Activated effector memory CD4-positive, alpha-beta T cell treated with anti-CD3 and anti-CD28 coated beads, Interleukin-2, amount 50 U/mL, for 16 hours (primary cell): ENCODE results near the gene TCF7L1.
"Not testable (repeated sequence)": the region's sequence is repeated elsewhere in the genome, so short reads cannot be mapped to it uniquely, and the experiment has no call there.

Experiments used
- DNase-seq: peaks from one replicate; pipeline ENCODE4 v3.0.0-alpha.2; 2020

TCF7L1 gene

DNA sequence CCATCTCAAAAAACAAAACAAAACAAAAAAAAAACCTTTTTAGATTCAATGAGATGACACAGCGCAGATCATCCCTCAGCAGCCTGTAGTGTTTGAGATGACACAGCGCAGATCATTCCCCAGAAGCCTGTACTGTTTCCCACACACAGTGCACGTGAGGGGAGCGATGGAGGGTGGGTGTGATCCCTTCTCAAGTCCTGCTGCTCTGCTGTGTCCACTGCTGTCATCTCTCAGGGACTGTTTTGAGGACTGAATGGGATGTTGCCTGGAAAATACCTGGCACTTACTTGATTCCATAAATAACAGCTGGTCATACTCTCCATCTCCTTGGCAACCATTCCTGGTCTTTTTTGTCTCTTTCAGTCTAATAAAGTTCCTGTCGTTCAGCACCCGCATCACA lies 168.9 kb downstream of the TCF7L1 start:
- DNase-seq: no peak

DNA sequence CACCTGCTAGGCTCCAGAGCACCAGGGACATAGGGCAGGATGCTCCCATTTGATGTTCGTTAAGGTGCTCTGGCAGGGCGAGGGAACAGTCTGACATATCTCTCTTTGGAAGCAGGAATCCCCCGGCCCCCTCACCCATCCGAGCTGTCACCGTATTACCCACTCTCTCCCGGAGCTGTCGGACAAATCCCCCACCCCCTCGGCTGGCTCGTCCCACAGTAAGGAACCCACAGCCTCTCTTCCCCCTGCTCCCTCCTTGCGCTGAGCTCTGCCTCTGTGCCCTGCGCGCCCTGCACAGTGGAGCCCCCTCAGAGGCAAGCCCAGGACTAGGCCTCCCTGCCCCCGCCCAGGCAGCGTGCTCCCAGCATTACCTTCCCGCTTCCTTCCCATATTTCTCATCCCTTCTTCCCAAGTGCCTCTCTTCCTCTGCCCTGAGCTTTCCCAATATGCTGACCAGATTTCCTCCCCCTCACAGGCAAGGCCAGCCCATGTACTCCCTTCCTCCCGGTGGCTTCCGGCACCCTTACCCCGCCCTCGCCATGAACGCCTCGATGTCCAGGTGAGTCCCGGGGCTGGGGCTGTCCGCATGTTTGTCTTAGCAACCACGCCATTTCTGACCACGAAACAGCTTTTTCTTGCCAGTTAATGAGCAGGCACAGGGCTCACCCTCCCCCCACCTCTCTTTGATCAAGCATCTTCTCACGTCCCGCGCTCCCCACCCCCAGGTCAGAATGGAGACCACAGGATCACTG lies 170.8 kb downstream of the TCF7L1 start:
- no peak for DNase-seq

DNA sequence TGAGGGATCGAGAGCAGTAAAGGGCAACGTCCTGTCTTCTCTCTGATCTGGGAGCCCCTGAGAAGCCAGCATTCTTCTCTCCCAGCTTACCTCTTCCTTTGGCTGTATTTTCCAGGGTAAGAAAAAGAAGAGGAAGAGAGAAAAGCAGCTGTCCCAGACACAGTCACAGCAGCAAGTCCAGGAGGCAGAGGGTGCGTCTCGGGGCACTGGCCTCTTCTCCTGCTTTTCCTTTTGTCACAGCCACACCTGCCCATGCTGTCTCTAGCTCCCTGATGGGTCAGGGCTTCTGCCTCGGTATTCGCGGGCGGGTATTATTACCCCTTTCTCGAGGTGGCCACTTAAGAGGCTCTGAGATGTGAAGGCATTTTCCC lies 174.3 kb downstream of the TCF7L1 start:
- DNase-seq: no peak

DNA sequence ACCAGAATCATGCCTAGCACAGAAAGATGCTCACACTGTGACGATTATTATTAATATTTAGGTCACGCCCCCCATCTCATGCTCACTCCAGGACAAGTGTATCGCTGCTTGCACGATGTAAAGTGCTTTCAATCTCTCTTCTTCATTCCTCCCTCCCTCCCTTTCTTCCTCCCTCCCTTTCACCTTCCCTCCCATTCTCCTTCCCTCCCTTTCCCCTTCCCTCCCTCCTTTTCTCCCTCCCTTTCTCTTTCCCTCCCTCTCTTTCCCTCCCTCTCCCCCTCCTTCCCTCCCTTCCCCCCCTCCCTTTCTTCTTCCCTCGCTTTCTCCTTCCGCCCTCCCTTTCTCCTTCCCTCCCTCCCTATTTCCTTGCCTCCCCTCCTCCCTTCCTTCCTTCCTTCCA lies 175.0 kb downstream of the TCF7L1 start:
- DNase-seq: no peak

DNA sequence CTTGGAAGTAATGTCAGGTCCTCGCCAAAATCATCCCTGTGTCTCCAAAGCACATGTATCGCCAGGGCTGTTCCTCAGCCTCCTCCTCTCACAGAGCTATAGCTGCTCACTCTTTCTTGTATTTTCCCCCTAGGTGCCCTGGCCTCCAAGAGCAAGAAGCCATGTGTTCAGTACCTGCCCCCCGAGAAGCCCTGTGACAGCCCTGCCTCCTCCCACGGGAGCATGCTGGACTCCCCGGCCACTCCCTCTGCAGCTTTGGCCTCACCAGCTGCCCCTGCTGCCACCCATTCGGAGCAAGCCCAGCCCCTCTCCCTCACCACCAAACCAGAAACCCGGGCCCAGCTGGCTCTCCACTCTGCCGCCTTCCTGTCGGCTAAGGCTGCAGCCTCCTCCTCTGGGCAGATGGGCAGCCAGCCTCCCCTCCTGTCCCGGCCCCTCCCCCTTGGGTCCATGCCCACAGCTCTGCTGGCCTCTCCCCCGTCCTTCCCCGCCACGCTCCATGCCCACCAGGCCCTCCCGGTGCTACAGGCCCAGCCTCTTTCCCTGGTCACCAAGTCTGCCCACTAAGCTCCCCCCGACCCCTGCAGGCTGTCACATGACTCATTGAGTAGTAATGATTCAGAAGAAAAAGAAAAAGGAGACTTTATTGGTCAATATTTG lies 175.8 kb downstream of the TCF7L1 start:
- DNase-seq: no peak

DNA sequence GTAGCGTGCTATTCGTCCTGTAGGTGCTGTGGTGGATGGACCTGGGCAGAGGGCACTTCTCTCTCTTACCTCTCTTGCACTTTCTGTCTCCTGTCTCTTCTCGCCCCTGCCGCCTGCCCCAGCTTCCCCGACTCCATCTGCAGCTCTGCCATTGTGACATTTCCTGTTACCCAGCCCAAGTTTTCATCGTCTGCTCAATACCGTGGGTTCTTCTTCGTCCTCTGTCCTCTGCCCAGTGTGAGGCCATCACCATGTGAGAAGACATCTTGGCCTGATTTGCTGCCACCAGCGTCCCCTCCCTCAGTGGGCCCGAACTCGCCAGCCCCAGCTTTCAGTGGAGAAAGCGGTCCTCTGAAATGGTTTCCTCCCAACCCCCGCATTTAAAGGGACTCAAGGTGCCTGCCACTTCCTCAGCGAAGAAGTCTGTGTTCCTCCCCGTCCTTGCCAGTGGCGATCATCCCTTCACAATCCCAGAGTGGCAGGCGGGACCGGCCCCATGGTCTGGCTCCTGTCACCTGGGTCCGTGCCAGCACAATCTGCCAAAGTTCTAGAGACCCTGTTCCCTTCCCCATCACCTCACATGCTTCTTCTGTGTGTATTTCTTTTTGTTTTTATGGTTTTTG lies 176.6 kb downstream of the TCF7L1 start:
- DNase-seq: peak; percentile 70

DNA sequence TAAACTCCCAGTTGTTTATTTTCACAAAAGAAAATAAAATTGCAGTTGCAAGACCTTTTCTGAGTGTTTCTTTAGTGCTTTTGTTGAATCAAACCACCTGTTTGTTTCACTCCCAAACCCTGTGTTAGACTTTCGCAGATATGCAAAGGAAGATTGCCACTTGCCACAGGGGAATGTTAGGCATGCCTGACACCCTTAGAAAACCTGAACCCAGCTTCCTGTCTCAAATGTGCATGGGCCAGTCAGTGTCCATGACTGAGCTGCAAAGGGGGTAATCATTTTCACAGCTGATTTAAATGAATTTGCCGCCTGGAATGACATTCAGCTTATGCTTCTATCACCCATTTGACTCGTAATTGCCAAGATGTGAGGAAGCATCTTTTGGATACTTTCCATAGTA lies 177.1 kb downstream of the TCF7L1 start:
- DNase-seq: no peak

DNA sequence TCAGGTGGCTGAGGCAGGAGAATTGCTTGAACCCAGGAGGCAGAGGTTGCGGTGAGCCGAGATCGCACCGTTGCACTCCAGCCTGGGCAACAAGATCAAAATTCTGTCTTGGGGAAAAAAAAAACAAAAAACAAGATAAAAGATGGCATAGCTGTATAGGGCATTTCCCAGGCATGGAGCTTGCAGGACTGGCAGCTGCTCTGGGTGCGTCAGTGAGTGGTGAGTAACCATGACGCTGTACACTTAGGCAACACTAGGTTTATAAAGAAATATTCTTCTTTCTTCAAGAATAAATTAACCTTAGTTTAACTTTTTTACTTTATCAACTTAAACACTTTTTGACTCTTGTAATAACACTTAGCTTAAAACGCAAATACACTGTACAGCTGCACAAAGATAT lies 179.2 kb downstream of the TCF7L1 start:
- DNase-seq: peak; percentile 24

DNA sequence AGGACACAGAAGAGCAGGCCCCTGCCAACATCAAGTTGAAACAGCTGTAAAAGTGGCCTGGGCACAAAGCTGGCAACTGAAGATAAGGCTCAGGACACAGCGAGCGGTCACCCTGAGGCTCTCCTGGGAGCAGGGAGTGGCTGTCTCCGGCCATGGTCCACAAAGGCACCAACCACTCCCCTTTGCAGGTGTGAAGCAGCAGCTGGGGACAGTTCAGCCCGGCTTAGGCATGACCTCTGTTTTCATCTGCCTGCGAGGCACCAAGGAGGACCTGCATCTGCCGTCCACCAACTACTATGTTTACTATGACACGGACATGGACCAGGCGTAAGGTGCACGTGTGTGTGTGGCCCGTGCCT lies 181.7 kb downstream of the TCF7L1 start:
- DNase-seq: no peak

DNA sequence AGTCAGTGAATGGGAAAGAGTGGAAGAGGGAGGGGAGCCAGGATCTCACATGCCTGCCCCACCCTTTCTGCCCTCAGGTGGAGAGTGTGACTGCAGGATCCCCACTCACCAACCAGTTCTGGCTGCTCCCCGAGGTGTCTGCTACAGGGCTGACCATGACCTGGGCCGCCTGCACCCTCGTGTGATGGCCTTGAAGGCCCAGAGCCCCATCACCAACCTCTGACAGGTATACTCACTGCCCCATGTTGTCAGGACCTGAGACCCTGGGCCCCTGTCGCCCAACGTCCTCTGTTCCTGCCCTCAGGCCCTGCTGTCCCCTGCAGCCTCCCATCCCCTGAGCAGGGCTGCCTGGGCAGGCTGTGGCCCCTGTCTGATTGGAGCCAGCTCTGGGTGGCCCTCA lies 182.7 kb downstream of the TCF7L1 start:
- DNase-seq: not testable (repeated sequence)

DNA sequence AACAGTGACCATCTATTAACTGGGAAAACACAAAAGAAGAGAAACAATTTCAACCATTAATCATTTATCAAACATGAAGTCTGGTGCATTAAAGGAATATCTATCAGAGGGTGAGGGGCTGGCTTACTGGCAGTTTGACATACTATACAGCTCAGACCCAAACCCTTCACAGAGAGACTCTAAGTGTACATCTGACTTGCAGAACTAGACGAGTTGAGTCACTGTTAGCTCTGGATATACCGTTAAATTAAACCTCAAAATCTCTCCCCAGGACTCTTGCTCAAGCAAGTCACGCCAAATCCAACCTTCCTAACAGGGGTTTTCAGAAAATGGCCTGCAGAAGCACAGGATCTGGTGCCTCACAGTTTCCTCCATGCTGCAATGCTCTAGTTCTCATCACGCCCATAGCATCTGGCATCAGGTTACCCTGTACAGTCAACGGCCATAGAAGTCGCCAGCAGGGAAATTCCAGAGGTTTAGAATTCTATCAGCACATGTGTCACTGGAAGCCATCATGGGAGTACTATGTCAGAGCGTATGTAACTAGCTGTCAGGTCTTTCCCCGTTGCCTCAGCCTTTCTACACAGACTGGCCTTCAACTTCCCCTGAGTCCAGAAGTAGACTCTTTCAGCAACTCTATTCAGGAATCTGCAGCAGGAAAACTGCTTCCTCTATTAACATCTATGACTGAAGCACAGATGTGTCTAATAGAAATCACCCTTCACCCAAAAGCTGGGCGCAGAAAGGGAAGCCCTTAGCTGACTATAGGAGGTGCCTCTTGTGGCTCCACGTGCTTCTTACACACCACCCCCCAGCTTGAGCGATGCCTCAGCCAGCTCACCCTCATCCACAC lies 185.3 kb downstream of the TCF7L1 start:
- peak; percentile 71 for DNase-seq

DNA sequence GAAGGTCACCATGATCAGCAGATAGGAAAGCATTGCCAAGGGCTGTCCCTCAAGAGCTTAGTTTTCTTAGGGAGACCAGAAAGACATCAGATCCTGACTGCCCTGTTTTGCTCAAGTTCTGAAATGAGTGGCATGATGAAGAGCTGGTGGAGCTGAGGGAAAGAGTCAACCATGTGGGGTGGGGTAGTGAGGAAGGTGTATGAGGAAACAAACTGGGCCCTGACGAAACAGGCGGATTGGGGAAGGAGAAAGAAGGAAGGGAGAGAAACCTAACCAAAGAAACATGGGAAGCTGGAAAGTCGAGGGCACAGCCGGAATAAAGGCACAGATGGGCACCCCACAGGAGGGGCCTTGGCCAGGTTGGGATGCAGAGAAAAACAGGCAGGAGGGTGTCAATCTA lies 186.6 kb downstream of the TCF7L1 start:
- DNase-seq: peak; percentile 38

DNA sequence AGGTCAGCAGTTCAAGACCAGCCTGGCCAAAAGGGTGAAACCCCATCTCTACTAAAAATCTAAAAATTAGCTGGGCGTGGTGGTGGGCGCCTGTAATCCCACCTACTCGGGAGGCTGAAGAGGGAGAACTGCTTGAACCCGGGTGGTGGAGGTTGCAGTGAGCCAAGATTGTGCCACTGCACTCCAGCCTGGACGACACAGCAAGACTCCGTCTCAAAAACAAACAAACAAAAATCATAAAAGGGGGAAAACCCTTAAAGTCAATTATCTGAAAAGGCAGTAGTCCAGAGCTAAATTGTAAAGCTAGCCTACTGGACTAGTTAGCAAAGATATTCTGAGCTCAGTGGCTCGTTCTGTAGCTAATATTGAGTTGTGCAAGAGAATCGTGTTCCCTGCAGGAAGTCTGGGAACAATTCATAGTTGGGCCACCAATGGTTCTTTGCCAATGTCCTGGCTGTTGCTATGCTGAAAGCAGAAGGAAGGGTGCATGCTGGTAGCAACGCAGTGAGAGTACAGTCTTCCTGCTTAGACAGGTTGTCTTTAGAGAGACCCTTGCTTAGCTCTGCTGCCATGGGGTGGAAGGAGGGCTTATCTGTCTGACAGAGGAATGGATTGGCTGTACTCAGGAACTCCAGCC lies 190.3 kb downstream of the TCF7L1 start:
- DNase-seq: no peak

DNA sequence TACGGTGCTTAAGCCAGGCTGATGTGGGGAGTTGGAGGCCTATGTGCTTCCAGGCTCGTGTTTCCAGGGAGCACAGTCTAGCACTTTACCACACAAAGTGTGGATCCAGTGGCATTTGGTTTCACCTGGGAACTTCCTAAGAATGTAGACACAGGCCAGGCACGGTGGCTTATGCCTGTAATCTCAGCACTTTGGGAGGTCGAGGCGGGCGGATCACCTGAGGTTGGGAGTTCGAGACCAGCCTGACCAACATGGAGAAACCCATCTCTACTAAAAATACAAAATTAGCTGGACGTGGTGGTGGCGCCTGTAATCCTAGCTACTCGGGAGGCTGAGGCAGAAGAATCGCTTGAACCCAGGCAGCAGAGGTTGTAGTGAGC lies 190.8 kb downstream of the TCF7L1 start:
- DNase-seq: peak; percentile 49

DNA sequence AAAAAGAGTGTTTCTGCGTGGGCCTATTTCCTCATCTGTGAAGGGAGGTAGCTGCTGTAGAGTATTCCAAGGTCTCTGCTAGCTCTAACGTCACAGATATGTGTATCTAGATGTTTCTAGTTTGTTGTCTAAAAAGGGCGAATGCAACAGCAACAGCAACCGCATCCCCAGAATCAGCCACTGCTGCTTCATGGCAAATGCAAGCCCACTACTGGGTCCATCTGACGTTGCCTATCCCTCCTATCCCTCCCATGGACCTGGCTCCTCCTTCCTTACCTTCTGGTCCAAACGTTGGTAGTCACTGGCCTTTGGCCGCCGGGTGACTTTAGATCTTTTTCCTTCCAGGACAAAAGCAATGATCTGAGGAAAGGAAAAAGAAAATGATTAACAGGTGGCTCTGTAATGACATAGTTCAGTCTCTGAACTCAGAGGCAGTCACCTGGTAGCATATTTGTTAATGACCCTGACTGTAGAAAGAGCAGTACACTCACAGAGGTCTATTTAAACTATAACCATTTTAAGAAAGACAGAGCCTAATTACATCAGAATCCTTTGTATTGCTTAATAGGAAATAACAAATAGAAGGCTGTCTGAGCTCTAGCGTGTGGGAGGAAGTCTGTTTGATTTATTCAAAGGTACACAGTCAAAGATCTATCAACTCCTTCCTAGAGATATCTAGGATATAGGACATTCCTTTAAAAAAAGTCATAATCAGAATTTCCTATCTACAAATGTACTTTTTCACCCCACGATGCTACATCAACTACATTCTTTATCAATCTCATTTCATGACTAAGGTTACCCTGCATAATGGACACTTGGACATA lies 191.7 kb downstream of the TCF7L1 start:
- peak; percentile 63 for DNase-seq

DNA sequence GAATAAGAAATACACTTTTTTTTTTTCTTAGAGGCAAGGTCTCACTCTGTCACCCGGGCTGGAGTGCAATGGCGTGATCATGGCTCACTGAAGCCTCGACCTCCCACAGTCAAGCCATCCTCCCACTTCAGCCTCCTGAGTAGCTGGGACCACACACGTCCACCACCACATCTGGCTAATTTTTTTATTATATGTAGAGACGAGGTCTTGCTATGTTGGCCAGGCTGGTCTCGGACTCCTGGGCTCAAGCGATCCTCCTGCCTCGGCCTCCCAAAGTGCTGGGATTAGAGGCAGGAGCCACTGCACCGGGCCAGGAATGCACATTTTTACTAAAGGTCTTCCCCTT lies 192.2 kb downstream of the TCF7L1 start:
- peak; percentile 36 for DNase-seq

DNA sequence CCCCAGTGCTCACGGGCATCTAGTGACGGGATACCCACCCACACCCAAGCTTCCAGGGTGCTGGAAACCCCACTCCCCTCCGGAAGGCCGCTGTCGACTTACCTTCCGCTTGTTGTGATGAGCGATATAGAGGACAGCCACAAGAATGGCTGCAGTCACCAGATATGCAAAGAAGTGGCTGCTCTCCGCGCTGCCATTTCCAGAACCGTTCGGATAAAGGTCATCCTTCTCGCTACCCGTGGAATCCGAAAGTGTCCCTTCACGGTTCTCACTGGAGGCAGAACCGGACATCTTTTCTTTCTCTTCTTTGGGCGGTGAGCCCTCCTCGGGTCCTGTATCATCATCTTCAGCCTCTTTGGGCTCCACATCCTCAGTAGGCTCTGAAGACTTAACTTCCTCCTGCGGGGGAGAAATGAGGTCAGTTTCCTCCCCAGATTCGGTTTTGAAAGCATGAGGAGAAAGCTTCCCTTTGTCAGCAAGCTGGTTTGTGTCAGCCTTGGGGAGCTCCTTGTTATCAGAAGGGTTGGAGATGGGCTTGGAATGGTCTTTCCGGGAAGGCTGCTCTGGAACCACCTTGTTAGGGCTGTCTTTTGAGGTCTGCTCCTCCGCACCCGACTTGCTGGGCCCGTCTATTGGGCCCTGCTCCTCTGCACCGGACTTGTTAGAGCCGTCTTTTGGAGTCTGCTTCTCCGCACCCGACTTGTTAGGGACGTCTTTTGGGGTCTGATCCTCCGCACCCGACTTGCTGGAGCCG lies 193.4 kb downstream of the TCF7L1 start:
- DNase-seq: peak; percentile 80

DNA sequence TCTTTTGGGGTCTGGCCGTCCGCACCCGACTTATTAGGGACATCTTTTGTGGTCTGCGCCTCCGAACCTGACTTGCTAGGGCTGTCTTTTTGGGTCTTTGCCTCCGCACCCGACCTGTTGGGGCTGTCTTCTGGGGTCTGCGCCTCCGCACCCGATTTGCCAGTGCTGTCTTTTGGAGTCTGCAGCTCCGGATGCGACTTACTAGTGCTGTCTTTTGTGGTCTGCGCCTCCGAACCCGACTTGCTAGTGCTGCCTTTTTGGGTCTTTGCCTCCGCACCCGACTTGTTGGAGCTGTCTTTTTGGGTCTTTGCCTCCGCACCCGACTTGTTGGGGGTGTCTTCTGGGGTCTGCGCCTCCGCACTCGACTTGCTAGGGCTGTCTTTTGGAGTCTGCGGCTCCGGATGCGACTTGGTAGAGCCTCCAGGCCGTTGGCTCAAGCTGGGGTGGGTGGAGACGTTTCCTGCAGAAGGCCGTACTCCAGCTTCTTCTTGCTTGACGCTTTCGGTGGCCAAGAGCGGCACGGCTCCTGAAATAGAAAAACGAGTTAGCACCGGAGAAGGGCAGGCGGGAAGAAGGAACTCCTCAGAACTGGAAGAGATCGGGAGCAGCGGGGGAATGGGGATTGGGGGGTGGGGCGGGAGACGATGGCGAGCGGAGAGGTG lies 194.1 kb downstream of the TCF7L1 start:
- DNase-seq: peak; percentile 82

DNA sequence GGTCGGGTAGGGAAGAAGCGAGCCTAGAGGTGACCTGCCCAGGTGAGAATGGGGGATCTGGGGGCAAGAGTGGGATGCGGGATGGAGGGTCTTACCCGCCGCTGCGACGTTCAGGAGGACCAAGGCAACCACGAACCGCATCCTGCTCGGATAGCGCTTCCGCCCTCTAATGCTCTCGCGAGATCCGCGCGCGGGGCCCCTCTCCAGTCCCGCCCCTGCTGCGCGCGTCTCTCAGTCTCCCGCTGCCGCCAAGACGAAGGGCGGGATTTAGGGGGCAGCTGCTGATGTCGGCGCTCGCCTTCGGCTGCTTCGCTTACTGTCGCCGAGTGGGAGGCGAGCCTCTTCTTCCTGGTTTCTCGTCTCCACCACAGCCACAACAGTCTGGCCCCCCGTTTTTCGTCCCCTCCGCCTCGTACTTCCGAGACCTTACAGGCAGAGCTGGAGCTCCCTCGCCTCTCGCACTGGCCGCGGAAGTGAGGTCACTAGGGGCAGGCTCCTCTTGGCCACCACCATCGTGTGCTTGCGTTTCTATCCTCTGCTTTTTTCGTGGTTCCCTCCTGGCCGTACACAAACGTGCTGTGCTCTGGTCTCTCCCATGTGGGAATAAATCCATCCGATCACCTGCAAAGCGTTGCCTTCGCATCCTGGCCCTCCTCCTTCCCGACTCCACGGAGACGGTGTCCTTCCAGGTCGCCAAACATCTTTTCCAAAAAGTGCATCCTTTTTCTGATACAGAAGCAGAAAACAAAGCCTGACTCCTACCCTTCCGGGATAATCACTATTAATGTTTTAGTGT lies 194.8 kb downstream of the TCF7L1 start, which contains the start of gene TGOLN2:
Gene TGOLN2, minus strand, starts transcription at position 168 of the 796 bp plus-strand sequence. Its CDS starts 27 bp downstream, at position 141.
- peak; percentile 97 for DNase-seq

DNA sequence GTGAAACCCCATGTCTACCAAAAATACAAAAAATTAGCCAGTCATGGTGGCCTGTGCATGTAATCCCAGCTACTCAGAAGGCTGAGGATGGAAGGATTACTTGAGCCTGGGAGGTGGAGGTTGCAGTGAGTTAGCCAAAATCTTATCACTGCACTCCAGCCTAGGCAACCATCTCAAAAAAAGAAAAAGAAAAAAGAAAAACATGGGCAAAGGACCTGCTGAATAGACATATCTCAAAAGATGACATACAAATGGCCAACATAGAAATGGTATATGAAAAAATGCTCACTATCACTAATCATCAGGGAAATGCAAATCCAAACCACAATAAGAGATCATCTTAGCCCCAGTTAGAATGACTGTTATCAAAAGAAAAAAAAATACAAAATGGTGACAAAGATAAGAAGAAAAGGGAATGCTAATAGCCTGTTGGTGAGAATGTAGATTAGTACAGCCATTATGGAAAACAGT lies 196.0 kb downstream of the TCF7L1 start:
- no peak for DNase-seq
